ENCODE measurements around the gene PCGF5. TPM values are rescaled to one million over a fixed set of nuclear protein-coding genes. Genes with fewer than 3 reads are reported as not detected.
"Not testable (repeated sequence)": the region's sequence is repeated elsewhere in the genome, so short reads cannot be mapped to it uniquely, and the experiment has no call there.

PCGF5 gene
- 10 to 100 TPM; 25.3 to 33.0 (median 31.1) TPM for polyA plus RNA-seq (ENCODE audit: insufficient read length in 4 of 4)

GRCh38 chr10:91220194-91220953, at the start of gene PCGF5:
Gene PCGF5 (plus strand): TSS chr10:91220663. CDS start chr10:91222872, 2,209 bp downstream.
- peak; percentile 64 to 80 (median 74) for DNase-seq (ENCODE audit: low read depth in 4 of 4, low spot score in 3 of 4)

GRCh38 chr10:91171485-91171884, 49.0 kb upstream of the PCGF5 start:
- no peak for DNase-seq (ENCODE audit: low read depth in 4 of 4, low spot score in 3 of 4)

- no peak for DNase-seq (ENCODE audit: low read depth in 4 of 4, low spot score in 3 of 4)
Observed at GRCh38 chr10:91172348-91172747, 48.1 kb upstream of the PCGF5 start.

GRCh38 chr10:91185239-91185875, 35.1 kb upstream of the PCGF5 start:
- no peak for DNase-seq (ENCODE audit: low read depth in 4 of 4, low spot score in 3 of 4)

GRCh38 chr10:91187156-91187555, 33.3 kb upstream of the PCGF5 start:
- DNase-seq (ENCODE audit: low read depth in 4 of 4, low spot score in 3 of 4): no peak

- not testable (repeated sequence) for DNase-seq (ENCODE audit: low read depth in 4 of 4, low spot score in 3 of 4)
Observed at GRCh38 chr10:91188010-91188409, 32.5 kb upstream of the PCGF5 start.

- no peak for DNase-seq (ENCODE audit: low read depth in 4 of 4, low spot score in 3 of 4)
Observed at GRCh38 chr10:91188889-91189288, 31.6 kb upstream of the PCGF5 start.

- no peak for DNase-seq (ENCODE audit: low read depth in 4 of 4, low spot score in 3 of 4)
Observed at GRCh38 chr10:91190388-91190870, 30.0 kb upstream of the PCGF5 start.

- no peak for DNase-seq (ENCODE audit: low read depth in 4 of 4, low spot score in 3 of 4)
Observed at GRCh38 chr10:91190876-91191583, 29.4 kb upstream of the PCGF5 start.

- no peak for DNase-seq (ENCODE audit: low read depth in 4 of 4, low spot score in 3 of 4)
Observed at GRCh38 chr10:91191584-91191919, 28.9 kb upstream of the PCGF5 start.

- DNase-seq (ENCODE audit: low read depth in 4 of 4, low spot score in 3 of 4): no peak
Observed at GRCh38 chr10:91194497-91195179, 25.8 kb upstream of the PCGF5 start.

GRCh38 chr10:91196268-91197048, 24.0 kb upstream of the PCGF5 start:
- DNase-seq (ENCODE audit: low read depth in 4 of 4, low spot score in 3 of 4): no peak

- DNase-seq (ENCODE audit: low read depth in 4 of 4, low spot score in 3 of 4): no peak
Observed at GRCh38 chr10:91197127-91197526, 23.3 kb upstream of the PCGF5 start.

- DNase-seq (ENCODE audit: low read depth in 4 of 4, low spot score in 3 of 4): no peak
Observed at GRCh38 chr10:91198781-91199180, 21.7 kb upstream of the PCGF5 start.

GRCh38 chr10:91200314-91201212, 19.9 kb upstream of the PCGF5 start:
- DNase-seq (ENCODE audit: low read depth in 4 of 4, low spot score in 3 of 4): no peak

- DNase-seq (ENCODE audit: low read depth in 4 of 4, low spot score in 3 of 4): no peak
Observed at GRCh38 chr10:91201213-91201996, 19.1 kb upstream of the PCGF5 start.

- no peak for DNase-seq (ENCODE audit: low read depth in 4 of 4, low spot score in 3 of 4)
Observed at GRCh38 chr10:91206427-91206826, 14.0 kb upstream of the PCGF5 start.

- DNase-seq (ENCODE audit: low read depth in 4 of 4, low spot score in 3 of 4): no peak
Observed at GRCh38 chr10:91206837-91207474, 13.5 kb upstream of the PCGF5 start.
